ENCODE measurements around the gene HCRTR1. TPM values are rescaled to one million over a fixed set of nuclear protein-coding genes. Genes with fewer than 3 reads are reported as not detected.

The HCRTR1 gene
- total RNA-seq, 2 experiments from 2014 or later = not detected

DNA sequence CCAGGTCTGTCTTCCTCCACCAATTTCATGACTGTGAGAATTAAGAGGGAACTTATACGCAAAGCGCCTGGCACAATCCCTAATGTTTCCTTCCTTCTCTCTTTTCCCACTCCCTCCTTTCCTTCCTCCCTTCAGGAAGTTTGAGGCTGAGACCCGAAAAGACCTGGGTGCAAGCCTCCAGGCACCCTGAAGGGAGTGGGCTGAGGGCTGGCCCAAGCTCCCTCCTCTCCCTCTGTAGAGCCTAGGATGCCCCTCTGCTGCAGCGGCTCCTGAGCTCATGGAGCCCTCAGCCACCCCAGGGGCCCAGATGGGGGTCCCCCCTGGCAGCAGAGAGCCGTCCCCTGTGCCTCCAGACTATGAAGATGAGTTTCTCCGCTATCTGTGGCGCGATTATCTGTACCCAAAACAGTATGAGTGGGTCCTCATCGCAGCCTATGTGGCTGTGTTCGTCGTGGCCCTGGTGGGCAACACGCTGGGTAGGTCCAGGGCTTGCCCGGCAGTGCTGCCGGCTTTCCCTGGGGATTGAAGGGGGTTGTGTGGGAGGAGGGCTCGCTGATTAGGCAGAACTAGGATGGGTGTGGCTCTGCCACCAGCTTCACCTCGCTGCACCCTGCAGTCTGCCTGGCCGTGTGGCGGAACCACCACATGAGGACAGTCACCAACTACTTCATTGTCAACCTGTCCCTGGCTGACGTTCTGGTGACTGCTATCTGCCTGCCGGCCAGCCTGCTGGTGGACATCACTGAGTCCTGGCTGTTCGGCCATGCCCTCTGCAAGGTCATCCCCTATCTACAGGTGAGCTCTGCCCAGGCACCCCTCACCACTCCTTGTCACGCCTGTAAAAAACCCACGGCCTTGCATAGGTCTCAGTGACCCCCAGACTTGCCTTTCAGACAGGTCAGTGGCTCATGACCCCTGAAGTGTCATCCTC lies 1.7 kb downstream of the HCRTR1 start:
- no peak overlapping the region for H3K4me3 Mint-ChIP-seq
- POLR2A ChIA-PET = no interaction called here

DNA sequence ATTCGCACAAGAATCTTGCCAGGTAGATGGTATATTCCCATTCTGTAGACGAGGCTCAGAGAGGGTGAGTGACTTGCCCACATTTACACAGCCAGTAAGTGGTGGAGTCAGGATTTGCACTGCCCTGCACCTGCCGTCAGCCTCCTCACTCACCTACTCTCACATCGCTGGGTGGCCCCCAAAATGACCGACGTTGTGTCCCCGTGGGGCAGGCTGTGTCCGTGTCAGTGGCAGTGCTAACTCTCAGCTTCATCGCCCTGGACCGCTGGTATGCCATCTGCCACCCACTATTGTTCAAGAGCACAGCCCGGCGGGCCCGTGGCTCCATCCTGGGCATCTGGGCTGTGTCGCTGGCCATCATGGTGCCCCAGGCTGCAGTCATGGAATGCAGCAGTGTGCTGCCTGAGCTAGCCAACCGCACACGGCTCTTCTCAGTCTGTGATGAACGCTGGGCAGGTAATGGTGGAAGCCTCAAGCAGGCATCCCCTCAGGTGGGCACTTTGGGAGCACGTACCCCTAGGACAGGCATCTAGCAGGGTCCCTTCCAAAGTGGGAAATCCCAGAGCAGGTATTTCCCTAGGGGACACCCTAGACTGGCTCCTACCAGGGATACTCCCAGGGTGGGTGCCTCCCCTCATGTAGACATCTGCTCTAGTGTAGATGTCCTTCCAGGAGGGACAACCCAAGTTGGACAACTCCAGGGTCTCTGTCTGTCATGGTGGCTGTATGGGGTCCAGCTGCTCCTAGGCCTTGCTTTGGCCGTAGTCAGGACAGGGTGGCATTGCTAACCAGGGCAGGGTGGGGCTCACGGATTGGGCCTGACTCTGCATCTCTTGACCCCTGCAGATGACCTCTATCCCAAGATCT lies 3.4 kb downstream of the HCRTR1 start:
- Mint-ChIP-seq H3K27me3 (peaks cover 41% of the 10 kb centered on the region), H3K36me3 (ENCODE audit: low read depth) (peaks cover 7% of the 10 kb centered on the region), H3K4me1 (ENCODE audit: low read depth) (peaks cover 10% of the 10 kb centered on the region), H3K9me3 (no peaks in the 10 kb centered on the region), H3K27ac (no peak overlapping the region), H3K4me3 (no peak overlapping the region)
- intact Hi-C loops (cut with DNase I, micrococcal nuclease) = no loop called here
- Histone ChIP-seq H3K9me3 (ENCODE audit: control insufficient read depth in 1 of 2, insufficient read depth in 1 of 2, low read length in 2 of 2) (peaks cover 0 to 7% of the 10 kb centered on the region in 2 experiments), H3K36me3 (ENCODE audit: insufficient read depth, low read length) (no peaks in the 10 kb centered on the region), H3K4me3 (ENCODE audit: low read length) (no peak overlapping the region), H3K4me1 (ENCODE audit: insufficient read depth, low read length) (peaks cover 10% of the 10 kb centered on the region), H3K27me3 (ENCODE audit: control insufficient read depth in 1 of 2, insufficient read depth in 2 of 2, low read length in 2 of 2) (peaks cover 25 to 34% of the 10 kb centered on the region in 2 experiments), H3K27ac (ENCODE audit: low read depth in 1 of 2, low read length in 2 of 2) (no peak overlapping the region)
- ATAC-seq (ENCODE audit: poor library complexity) (no peak), DNase-seq (no peak)
- POLR2A ChIA-PET = no interaction called here
- TF ChIP-seq, protein P1, sequence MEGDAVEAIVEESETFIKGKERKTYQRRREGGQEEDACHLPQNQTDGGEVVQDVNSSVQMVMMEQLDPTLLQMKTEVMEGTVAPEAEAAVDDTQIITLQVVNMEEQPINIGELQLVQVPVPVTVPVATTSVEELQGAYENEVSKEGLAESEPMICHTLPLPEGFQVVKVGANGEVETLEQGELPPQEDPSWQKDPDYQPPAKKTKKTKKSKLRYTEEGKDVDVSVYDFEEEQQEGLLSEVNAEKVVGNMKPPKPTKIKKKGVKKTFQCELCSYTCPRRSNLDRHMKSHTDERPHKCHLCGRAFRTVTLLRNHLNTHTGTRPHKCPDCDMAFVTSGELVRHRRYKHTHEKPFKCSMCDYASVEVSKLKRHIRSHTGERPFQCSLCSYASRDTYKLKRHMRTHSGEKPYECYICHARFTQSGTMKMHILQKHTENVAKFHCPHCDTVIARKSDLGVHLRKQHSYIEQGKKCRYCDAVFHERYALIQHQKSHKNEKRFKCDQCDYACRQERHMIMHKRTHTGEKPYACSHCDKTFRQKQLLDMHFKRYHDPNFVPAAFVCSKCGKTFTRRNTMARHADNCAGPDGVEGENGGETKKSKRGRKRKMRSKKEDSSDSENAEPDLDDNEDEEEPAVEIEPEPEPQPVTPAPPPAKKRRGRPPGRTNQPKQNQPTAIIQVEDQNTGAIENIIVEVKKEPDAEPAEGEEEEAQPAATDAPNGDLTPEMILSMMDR (IDR thresholded peaks at IDR 0.05) = no peak
- CTCF ChIA-PET = interaction anchor here (0.6 kb wide), 1 partner anchor 371 kb away, joined by 3 read pairs; no protein-coding TSS in a partner anchor

More for the DNA sequence above, 1.7 kb downstream of the HCRTR1 start:
- ATAC-seq (ENCODE audit: poor library complexity) (no peak), DNase-seq (no peak)
- Mint-ChIP-seq H3K9me3 (no peaks in the 10 kb centered on the region), H3K36me3 (ENCODE audit: low read depth) (peaks cover 6% of the 10 kb centered on the region), H3K27me3 (peaks cover 50% of the 10 kb centered on the region), H3K27ac (no peak overlapping the region), H3K4me1 (ENCODE audit: low read depth) (peaks cover 10% of the 10 kb centered on the region)
- Histone ChIP-seq H3K36me3 (ENCODE audit: insufficient read depth, low read length) (no peaks in the 10 kb centered on the region), H3K27me3 (ENCODE audit: control insufficient read depth in 1 of 2, insufficient read depth in 2 of 2, low read length in 2 of 2) (peaks cover 25 to 34% of the 10 kb centered on the region in 2 experiments), H3K4me3 (ENCODE audit: low read length) (no peak overlapping the region), H3K27ac (ENCODE audit: low read depth in 1 of 2, low read length in 2 of 2) (no peak overlapping the region), H3K4me1 (ENCODE audit: insufficient read depth, low read length) (peaks cover 10% of the 10 kb centered on the region), H3K9me3 (ENCODE audit: control insufficient read depth in 1 of 2, insufficient read depth in 1 of 2, low read length in 2 of 2) (peaks cover 0 to 7% of the 10 kb centered on the region in 2 experiments)
- intact Hi-C loops (cut with DNase I, micrococcal nuclease) = no loop called here
- TF ChIP-seq, protein P1 (IDR thresholded peaks at IDR 0.05) = no peak
- CTCF ChIA-PET = interaction anchor here (1.2 kb wide), 2 partner anchors 14 to 56 kb away, joined by 3 read pairs; no protein-coding TSS in a partner anchor

DNA sequence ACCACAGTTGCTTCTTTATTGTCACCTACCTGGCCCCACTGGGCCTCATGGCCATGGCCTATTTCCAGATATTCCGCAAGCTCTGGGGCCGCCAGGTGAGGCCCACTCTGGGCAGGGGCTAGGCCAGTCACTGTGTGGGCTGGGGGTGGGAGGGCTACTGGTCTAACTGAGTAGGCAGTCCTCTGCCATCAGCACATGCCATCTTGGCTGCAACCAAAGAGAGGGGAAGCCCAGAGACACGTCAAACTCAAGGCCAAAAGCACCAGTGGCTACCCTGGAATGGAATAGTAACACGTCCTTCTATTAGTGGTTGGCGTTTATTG lies 4.0 kb downstream of the HCRTR1 start:
- DNase-seq = no peak
- no peaks in the 10 kb centered on the region for H3K9me3 Mint-ChIP-seq
- POLR2A ChIA-PET = no interaction called here

More for the DNA sequence above, 4.0 kb downstream of the HCRTR1 start:
- intact Hi-C loops (cut with DNase I, micrococcal nuclease) = no loop called here
- no peak overlapping the region for H3K4me3 ChIP-seq (ENCODE audit: low read length)
- peaks cover 23 to 29% of the 10 kb centered on the region in 2 experiments for H3K27me3 ChIP-seq (ENCODE audit: control insufficient read depth in 1 of 2, insufficient read depth in 2 of 2, low read length in 2 of 2)
- Mint-ChIP-seq H3K4me1 (ENCODE audit: low read depth) (peaks cover 9% of the 10 kb centered on the region), H3K4me3 (no peak overlapping the region), H3K36me3 (ENCODE audit: low read depth) (peaks cover 7% of the 10 kb centered on the region), H3K27ac (no peak overlapping the region), H3K27me3 (peaks cover 35% of the 10 kb centered on the region)
- no peak overlapping the region for H3K27ac ChIP-seq (ENCODE audit: low read depth in 1 of 2, low read length in 2 of 2)
- CTCF ChIA-PET = interaction anchor here (0.6 kb wide), 1 partner anchor 371 kb away, joined by 3 read pairs; no protein-coding TSS in a partner anchor
- no peaks in the 10 kb centered on the region for H3K36me3 ChIP-seq (ENCODE audit: insufficient read depth, low read length)
- peaks cover 10% of the 10 kb centered on the region for H3K4me1 ChIP-seq (ENCODE audit: insufficient read depth, low read length)
- TF ChIP-seq, protein P1 (IDR thresholded peaks at IDR 0.05) = no peak
- ATAC-seq (ENCODE audit: poor library complexity) = no peak
- peaks cover 0 to 7% of the 10 kb centered on the region in 2 experiments for H3K9me3 ChIP-seq (ENCODE audit: control insufficient read depth in 1 of 2, insufficient read depth in 1 of 2, low read length in 2 of 2)

Measured in CD4-positive, alpha-beta T cell (primary cell).